Uterus (tissue), 2 donors: ENCODE results near the gene TFF3.

Experiments used
- POLR2A ChIP-seq, 2 donors: fragments of 450-650 bp; IDR thresholded peaks; one replicate each; pipeline ENCODE4 v1.6.1; 2016; ENCODE audit warnings: antibody characterized with exemption in 2 of 2, mild to moderate bottlenecking in 1 of 2, moderate library complexity in 1 of 2
- TF ChIP-seq, protein P1 (sequence below), 4 experiments: fragments of 200-600 bp in 2 of 4; fragments of 450-650 bp in 2 of 4; sonication (generic) in 2 of 4; IDR thresholded peaks; one replicate each; pipeline ENCODE4 v1.5.1; 2016 to 2019; ENCODE audit warnings: antibody characterized with exemption in 4 of 4, mild to moderate bottlenecking in 2 of 4, moderate library complexity in 1 of 4

DNA sequence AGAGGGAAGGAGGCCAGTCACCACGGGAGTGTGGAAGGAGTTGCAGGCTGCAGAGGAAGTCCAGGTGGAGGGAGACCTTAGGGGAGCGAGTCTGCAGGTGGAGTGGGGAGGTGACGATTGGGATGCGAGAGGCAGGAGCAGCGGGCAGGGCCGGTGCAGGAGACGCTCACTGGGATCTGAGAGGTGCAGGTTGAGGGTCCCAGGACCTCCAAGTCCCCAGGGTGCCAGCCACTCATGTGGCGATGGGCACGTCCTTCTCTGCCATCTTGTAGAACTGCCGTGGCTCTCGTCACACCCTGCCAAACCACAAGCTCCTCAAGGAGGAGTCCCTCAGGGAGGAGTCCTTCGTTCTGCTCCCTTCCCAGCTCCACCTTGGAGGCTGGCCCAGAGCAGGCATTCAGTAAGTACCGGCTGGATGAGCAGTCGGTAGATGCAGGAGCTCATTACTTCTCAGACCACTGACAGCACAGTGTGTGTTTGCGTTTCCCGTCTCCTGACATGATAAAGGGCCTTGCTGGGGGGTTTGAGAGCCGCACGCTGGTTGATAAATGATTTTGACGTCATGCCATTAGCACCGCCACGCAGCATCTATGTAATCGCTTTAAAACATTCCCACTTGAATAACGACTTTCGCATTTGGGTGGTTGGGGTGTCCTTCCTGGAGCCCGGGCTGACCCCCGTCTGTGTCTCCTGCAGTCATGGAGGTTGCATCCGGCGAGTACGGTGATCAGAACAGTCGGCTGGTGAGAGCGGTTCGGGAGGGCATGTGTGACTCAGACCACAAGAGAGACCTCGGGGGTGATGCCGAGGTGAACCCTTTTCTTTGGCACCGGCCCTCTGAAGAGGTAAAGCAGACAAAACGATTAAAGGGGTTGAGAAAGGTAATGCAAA lies 27.8 kb downstream of the TFF3 start:
- TF ChIP-seq, protein P1, sequence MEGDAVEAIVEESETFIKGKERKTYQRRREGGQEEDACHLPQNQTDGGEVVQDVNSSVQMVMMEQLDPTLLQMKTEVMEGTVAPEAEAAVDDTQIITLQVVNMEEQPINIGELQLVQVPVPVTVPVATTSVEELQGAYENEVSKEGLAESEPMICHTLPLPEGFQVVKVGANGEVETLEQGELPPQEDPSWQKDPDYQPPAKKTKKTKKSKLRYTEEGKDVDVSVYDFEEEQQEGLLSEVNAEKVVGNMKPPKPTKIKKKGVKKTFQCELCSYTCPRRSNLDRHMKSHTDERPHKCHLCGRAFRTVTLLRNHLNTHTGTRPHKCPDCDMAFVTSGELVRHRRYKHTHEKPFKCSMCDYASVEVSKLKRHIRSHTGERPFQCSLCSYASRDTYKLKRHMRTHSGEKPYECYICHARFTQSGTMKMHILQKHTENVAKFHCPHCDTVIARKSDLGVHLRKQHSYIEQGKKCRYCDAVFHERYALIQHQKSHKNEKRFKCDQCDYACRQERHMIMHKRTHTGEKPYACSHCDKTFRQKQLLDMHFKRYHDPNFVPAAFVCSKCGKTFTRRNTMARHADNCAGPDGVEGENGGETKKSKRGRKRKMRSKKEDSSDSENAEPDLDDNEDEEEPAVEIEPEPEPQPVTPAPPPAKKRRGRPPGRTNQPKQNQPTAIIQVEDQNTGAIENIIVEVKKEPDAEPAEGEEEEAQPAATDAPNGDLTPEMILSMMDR (IDR thresholded peaks at IDR 0.05), result no peak
- no peak for TF ChIP-seq POLR2A (IDR thresholded peaks at IDR 0.05)
